ENCODE data around the gene ZNF474.

GRCh38 chr5:122177161-122177560 lies 47.8 kb downstream of the ZNF474 start:
- TF ChIP-seq JUN (CRISPR knock-in tag; IDR thresholded peaks at IDR 0.05) (no peak), ZNF121 (CRISPR knock-in tag; IDR thresholded peaks at IDR 0.05) (no peak), CTCF (IDR thresholded peaks at IDR 0.05) (no peak), ESRRA (CRISPR knock-in tag; IDR thresholded peaks at IDR 0.05; ENCODE audit: borderline replicate concordance) (no peak), TCF7 (CRISPR knock-in tag; IDR thresholded peaks at IDR 0.05; ENCODE audit: low read depth) (no peak), TP53 (CRISPR knock-in tag; IDR thresholded peaks at IDR 0.05) (no peak), CBFB (CRISPR knock-in tag; IDR thresholded peaks at IDR 0.05; ENCODE audit: low read depth) (no peak), E2F4 (CRISPR knock-in tag; IDR thresholded peaks at IDR 0.05; ENCODE audit: borderline replicate concordance, low read depth) (no peak), ARID4B (CRISPR knock-in tag; IDR thresholded peaks at IDR 0.05; ENCODE audit: borderline replicate concordance) (no peak), NFYB (CRISPR knock-in tag; conservative IDR thresholded peaks at IDR 0.05; ENCODE audit: low read depth) (no peak)

All from WTC11 (cell line).